ENCODE data around the gene FHIT.
A peak's percentile ranks its signal among the peaks of the same experiment; 100 is the strongest.

Gene FHIT

GRCh38 chr3:59812237-59813147, 1438.8 kb downstream of the FHIT start:
- H3K27ac ChIP-seq: no peak overlapping the region
- POLR2A ChIA-PET (ENCODE audit: low non-redundant PET): no interaction called here
- TF ChIP-seq CTCF (conservative IDR thresholded peaks at IDR 0.05; ENCODE audit: low read depth): no peak
- CTCF ChIA-PET: interaction anchor here (0.8 kb wide), 1 partner anchor 236 kb away, joined by 3 read pairs; no protein-coding TSS in a partner anchor
- DNase-seq (ENCODE audit: low spot score): no peak

GRCh38 chr3:59811160-59811559, 1440.1 kb downstream of the FHIT start:
- DNase-seq (ENCODE audit: low spot score): no peak
- TF ChIP-seq CTCF (conservative IDR thresholded peaks at IDR 0.05; ENCODE audit: low read depth): no peak
- ChIA-PET CTCF (interaction anchor here (0.6 kb wide), 1 partner anchor 427 kb away, joined by 3 read pairs; no protein-coding TSS in a partner anchor), POLR2A (ENCODE audit: low non-redundant PET) (no interaction called here)
- no peak overlapping the region for H3K27ac ChIP-seq

- no peak for DNase-seq (ENCODE audit: low spot score)
- ChIA-PET POLR2A (ENCODE audit: low non-redundant PET) (no interaction called here), CTCF (interaction anchor here (1.5 kb wide), 1 partner anchor 235 kb away, joined by 7 read pairs; no protein-coding TSS in a partner anchor)
- TF ChIP-seq CTCF (conservative IDR thresholded peaks at IDR 0.05; ENCODE audit: low read depth): no peak
- no peak overlapping the region for H3K27ac ChIP-seq
Observed at GRCh38 chr3:59810606-59811005, 1440.6 kb downstream of the FHIT start.

GRCh38 chr3:59809710-59810444, 1441.4 kb downstream of the FHIT start:
- TF ChIP-seq CTCF (conservative IDR thresholded peaks at IDR 0.05; ENCODE audit: low read depth): no peak

GRCh38 chr3:59809016-59809415, 1442.2 kb downstream of the FHIT start:
- ChIA-PET CTCF (interaction anchor here (1.1 to 1.5 kb wide), 2 partner anchors 49 to 233 kb away, joined by 5 to 7 read pairs; no protein-coding TSS in a partner anchor), POLR2A (ENCODE audit: low non-redundant PET) (no interaction called here)
- no peak overlapping the region for H3K27ac ChIP-seq
- DNase-seq (ENCODE audit: low spot score): no peak
- TF ChIP-seq CTCF (conservative IDR thresholded peaks at IDR 0.05; ENCODE audit: low read depth): no peak

More at GRCh38 chr3:59809710-59810444, 1441.4 kb downstream of the FHIT start:
- no peak overlapping the region for H3K27ac ChIP-seq
- DNase-seq (ENCODE audit: low spot score): peak; percentile 20
- ChIA-PET CTCF (interaction anchor here (0.8 to 1.5 kb wide), 3 partner anchors 48 to 234 kb away, joined by 3 to 7 read pairs (median 5); no protein-coding TSS in a partner anchor), POLR2A (ENCODE audit: low non-redundant PET) (no interaction called here)

- CTCF ChIA-PET: no interaction called here
- no peak for TF ChIP-seq CTCF (conservative IDR thresholded peaks at IDR 0.05; ENCODE audit: low read depth)
- POLR2A ChIA-PET (ENCODE audit: low non-redundant PET): no interaction called here
- DNase-seq (ENCODE audit: low spot score): no peak
- no peak overlapping the region for H3K27ac ChIP-seq
Observed at GRCh38 chr3:59808446-59808845, 1442.8 kb downstream of the FHIT start.
